GM10248 (cell line): ENCODE data around the gene SLC6A9.

Experiments
- CTCF ChIA-PET: fragments of 300-600 bp; sonication (Branson Sonifier 250); formaldehyde crosslinking; extraction: SDS; loops from one replicate; lab custom pipeline; 2021; ENCODE audit warnings: antibody characterized with exemption; lab: Yijun Ruan, JAX
- POLR2A ChIA-PET: fragments of 350-650 bp; sonication (Branson Sonifier 250); formaldehyde crosslinking; extraction: SDS; loops from one replicate; lab custom pipeline; 2020; ENCODE audit warnings: antibody characterized with exemption; lab: Yijun Ruan, JAX
- DNase-seq: peaks from one replicate; pipeline ENCODE4 v3.0.0; 2012; ENCODE audit errors: extremely low spot score
- CTCF ChIP-seq: IDR thresholded peaks from 2 replicates; pipeline ENCODE4 v1.5.1; 2012; ENCODE audit warnings: mild to moderate bottlenecking, low read depth; ENCODE audit errors: extremely low read depth, missing control alignments, control extremely low read depth

SLC6A9 gene

GRCh38 chr1:44002606-44003157 is 28.6 kb downstream of the SLC6A9 start:
- no peak for TF ChIP-seq CTCF
- CTCF ChIA-PET: interaction anchor here (1.3 to 9.8 kb wide), 4 partner anchors 8 to 43 kb away, joined by 5 to 183 read pairs (median 88); partner anchors contain the start of gene SLC6A9

GRCh38 chr1:44002165-44002564 is 29.1 kb downstream of the SLC6A9 start:
- no peak for DNase-seq
- CTCF ChIA-PET: interaction anchor here (1.2 to 9.8 kb wide), 4 partner anchors 9 to 43 kb away, joined by 3 to 183 read pairs (median 88); partner anchors contain the start of gene SLC6A9
- POLR2A ChIA-PET: no interaction called here
- TF ChIP-seq CTCF: no peak

More at GRCh38 chr1:44002606-44003157, 28.6 kb downstream of the SLC6A9 start:
- DNase-seq: no peak
- POLR2A ChIA-PET: no interaction called here

- no peak for TF ChIP-seq CTCF
- ChIA-PET CTCF (interaction anchor here (1.2 to 9.8 kb wide), 5 partner anchors 12 to 236 kb away, joined by 3 to 169 read pairs (median 5); partner anchors contain the start of gene SLC6A9), POLR2A (no interaction called here)
- no peak for DNase-seq
Measured at GRCh38 chr1:44000122-44000665, 31.1 kb downstream of the SLC6A9 start.

- no peak for DNase-seq
- CTCF ChIA-PET: interaction anchor here (1.2 to 9.8 kb wide), 5 partner anchors 11 to 235 kb away, joined by 3 to 169 read pairs (median 5); partner anchors contain the start of gene SLC6A9
- no peak for TF ChIP-seq CTCF
- POLR2A ChIA-PET: no interaction called here
Measured at GRCh38 chr1:43999455-43999854, 31.8 kb downstream of the SLC6A9 start.

- DNase-seq: no peak
- ChIA-PET POLR2A (no interaction called here), CTCF (interaction anchor here (2.4 kb wide), 1 partner anchor 49 kb away, joined by 15 read pairs; no protein-coding TSS in a partner anchor)
- no peak for TF ChIP-seq CTCF
Measured at GRCh38 chr1:43998000-43998378, 33.3 kb downstream of the SLC6A9 start.

- CTCF ChIA-PET: interaction anchor here (5.8 to 6.4 kb wide), 2 partner anchors 8 to 39 kb away, joined by 23 to 59 read pairs; no protein-coding TSS in a partner anchor
- POLR2A ChIA-PET: no interaction called here
- TF ChIP-seq CTCF: no peak
- no peak for DNase-seq
Measured at GRCh38 chr1:43997295-43997999, 33.8 kb downstream of the SLC6A9 start.
